ENCODE measurements around the gene FNDC11.

FNDC11 gene

DNA sequence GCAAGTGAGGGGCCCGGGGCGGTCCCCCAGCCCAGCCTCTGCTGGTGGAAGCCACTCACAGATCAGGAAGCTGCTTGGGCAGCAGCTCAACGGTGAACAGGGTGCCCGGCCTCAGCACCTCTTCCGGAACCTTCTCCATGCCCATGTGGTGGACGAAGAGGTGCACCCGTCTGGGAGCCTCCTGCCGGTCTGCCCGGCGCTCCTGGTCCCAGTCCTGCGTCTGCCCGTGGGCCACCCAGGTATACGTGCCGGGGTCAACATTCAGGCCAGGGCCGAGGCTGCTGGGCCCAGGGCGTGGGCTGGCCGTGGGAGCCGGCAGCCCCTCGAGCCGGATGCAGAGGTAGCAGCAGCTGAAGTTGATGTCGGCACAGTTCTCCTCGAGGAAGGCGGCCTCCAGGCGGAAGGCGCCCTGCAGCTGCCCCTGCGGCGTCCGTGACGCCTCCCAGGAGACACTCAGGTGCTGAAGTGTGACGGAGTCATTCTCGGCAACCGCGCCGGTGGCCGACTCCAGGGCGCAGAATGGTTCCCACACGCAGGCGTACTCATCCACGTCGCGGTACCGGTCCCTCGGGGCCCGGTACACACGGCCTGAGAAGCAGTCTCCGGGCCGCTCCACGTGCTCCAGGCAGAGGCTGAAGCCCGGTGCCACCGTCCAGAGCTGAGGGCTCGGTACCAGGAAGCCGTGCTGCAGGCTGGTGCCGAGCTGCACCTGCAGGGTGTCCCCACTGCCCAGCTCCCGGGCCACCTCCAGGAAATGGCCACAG, 8.7 kb downstream of the FNDC11 start:
- ChIA-PET CTCF (interaction anchor here (0.9 to 1.7 kb wide), 4 partner anchors 8 to 18 kb away, joined by 3 to 4 read pairs (median 4); no protein-coding TSS in a partner anchor), POLR2A (interaction anchor here (0.8 kb wide), 1 partner anchor 19 kb away, joined by 3 read pairs; no protein-coding TSS in a partner anchor)
- Histone ChIP-seq H3K27ac (ENCODE audit: insufficient read depth in 1 of 2, low read depth in 1 of 2, low read length in 2 of 2, poor library complexity in 1 of 2, severe bottlenecking in 2 of 2) (no peak overlapping the region), H3K36me3 (ENCODE audit: control insufficient read depth in 4 of 4, insufficient read depth in 4 of 4, low read length in 3 of 4) (peaks cover 0 to 13% (median 0%) of the 10 kb centered on the region in 4 experiments), H3K9me3 (ENCODE audit: control extremely low read depth in 1 of 5, control insufficient read depth in 4 of 5, insufficient read depth in 2 of 5, low read depth in 1 of 5, low read length in 4 of 5) (no peaks in the 10 kb centered on the region), H3K4me3 (ENCODE audit: control insufficient read depth in 1 of 7, extremely low read depth in 1 of 7, insufficient read depth in 4 of 7, low read depth in 2 of 7, low read length in 6 of 7) (no peak overlapping the region), H3K27me3 (replicated peaks in 2 of 5; ENCODE audit: control insufficient read depth in 4 of 5, insufficient read depth in 5 of 5, low read length in 4 of 5) (peaks cover 0 to 16% (median 0%) of the 10 kb centered on the region in 5 experiments), H3K4me1 (ENCODE audit: control extremely low read depth in 1 of 4, control insufficient read depth in 4 of 4, insufficient read depth in 4 of 4, low read length in 3 of 4) (peaks cover 0 to 11% (median 9%) of the 10 kb centered on the region in 4 experiments)
- DNase-seq, result no peak
- WGBS (ENCODE audit: insufficient coverage), result 98% methylated on average over 48 of the region's 54 CpGs

GRCh38 chr20:63563225-63563935, 9.4 kb downstream of the FNDC11 start:
- no peak for DNase-seq
- no peaks in the 10 kb centered on the region for H3K9me3 ChIP-seq (ENCODE audit: control extremely low read depth in 1 of 5, control insufficient read depth in 4 of 5, insufficient read depth in 2 of 5, low read depth in 1 of 5, low read length in 4 of 5)
- H3K27ac ChIP-seq (ENCODE audit: insufficient read depth in 1 of 2, low read depth in 1 of 2, low read length in 2 of 2, poor library complexity in 1 of 2, severe bottlenecking in 2 of 2), result no peak overlapping the region
- H3K4me1 ChIP-seq (ENCODE audit: control extremely low read depth in 1 of 4, control insufficient read depth in 4 of 4, insufficient read depth in 4 of 4, low read length in 3 of 4), result peaks cover 0 to 18% (median 16%) of the 10 kb centered on the region in 4 experiments
- H3K4me3 ChIP-seq (ENCODE audit: control insufficient read depth in 1 of 7, extremely low read depth in 1 of 7, insufficient read depth in 4 of 7, low read depth in 2 of 7, low read length in 6 of 7), result no peak overlapping the region
- peaks cover 0 to 16% (median under 1%) of the 10 kb centered on the region in 5 experiments for H3K27me3 ChIP-seq (replicated peaks in 2 of 5; ENCODE audit: control insufficient read depth in 4 of 5, insufficient read depth in 5 of 5, low read length in 4 of 5)
- ChIA-PET CTCF (interaction anchor here (0.9 to 1.0 kb wide), 2 partner anchors 9 to 17 kb away, joined by 3 to 4 read pairs; no protein-coding TSS in a partner anchor), POLR2A (interaction anchor here (0.8 kb wide), 1 partner anchor 20 kb away, joined by 3 read pairs; no protein-coding TSS in a partner anchor)
- peaks cover 0 to 13% (median 0%) of the 10 kb centered on the region in 4 experiments for H3K36me3 ChIP-seq (ENCODE audit: control insufficient read depth in 4 of 4, insufficient read depth in 4 of 4, low read length in 3 of 4)
- 97% methylated on average over 47 of the region's 55 CpGs for WGBS (ENCODE audit: insufficient coverage)

GRCh38 chr20:63564036-63564810, 10.3 kb downstream of the FNDC11 start:
- H3K27ac ChIP-seq (ENCODE audit: insufficient read depth in 1 of 2, low read depth in 1 of 2, low read length in 2 of 2, poor library complexity in 1 of 2, severe bottlenecking in 2 of 2), result no peak overlapping the region
- 96% methylated on average over 60 of the region's 62 CpGs for WGBS (ENCODE audit: insufficient coverage)
- DNase-seq, result no peak
- peaks cover 0 to 25% (median 25%) of the 10 kb centered on the region in 4 experiments for H3K4me1 ChIP-seq (ENCODE audit: control extremely low read depth in 1 of 4, control insufficient read depth in 4 of 4, insufficient read depth in 4 of 4, low read length in 3 of 4)
- ChIA-PET CTCF (interaction anchor here (0.9 to 1.7 kb wide), 3 partner anchors 9 to 26 kb away, joined by 3 to 7 read pairs (median 6); partner anchors contain the start of gene PTK6), POLR2A (interaction anchor here (1.3 kb wide), 1 partner anchor 26 kb away, joined by 5 read pairs; the partner anchor contains the start of gene PTK6)
- H3K9me3 ChIP-seq (ENCODE audit: control extremely low read depth in 1 of 5, control insufficient read depth in 4 of 5, insufficient read depth in 2 of 5, low read depth in 1 of 5, low read length in 4 of 5), result no peaks in the 10 kb centered on the region
- peaks cover 0 to 13% (median 0%) of the 10 kb centered on the region in 4 experiments for H3K36me3 ChIP-seq (ENCODE audit: control insufficient read depth in 4 of 4, insufficient read depth in 4 of 4, low read length in 3 of 4)
- peaks cover 0 to 24% (median 4%) of the 10 kb centered on the region in 5 experiments for H3K27me3 ChIP-seq (replicated peaks in 2 of 5; ENCODE audit: control insufficient read depth in 4 of 5, insufficient read depth in 5 of 5, low read length in 4 of 5)
- no peak overlapping the region for H3K4me3 ChIP-seq (ENCODE audit: control insufficient read depth in 1 of 7, extremely low read depth in 1 of 7, insufficient read depth in 4 of 7, low read depth in 2 of 7, low read length in 6 of 7)

GRCh38 chr20:63565021-63565698, 11.2 kb downstream of the FNDC11 start:
- WGBS (ENCODE audit: insufficient coverage), result 98% methylated on average over 61 of the region's 61 CpGs
- H3K4me3 ChIP-seq (ENCODE audit: control insufficient read depth in 1 of 7, extremely low read depth in 1 of 7, insufficient read depth in 4 of 7, low read depth in 2 of 7, low read length in 6 of 7), result no peak overlapping the region
- peaks cover 0 to 28% (median 25%) of the 10 kb centered on the region in 4 experiments for H3K4me1 ChIP-seq (ENCODE audit: control extremely low read depth in 1 of 4, control insufficient read depth in 4 of 4, insufficient read depth in 4 of 4, low read length in 3 of 4)
- POLR2A ChIA-PET, result interaction anchor here (1.3 kb wide), 1 partner anchor 27 kb away, joined by 5 read pairs; the partner anchor contains the start of gene PTK6
- H3K27ac ChIP-seq (ENCODE audit: insufficient read depth in 1 of 2, low read depth in 1 of 2, low read length in 2 of 2, poor library complexity in 1 of 2, severe bottlenecking in 2 of 2), result no peak overlapping the region
- no peaks in the 10 kb centered on the region for H3K9me3 ChIP-seq (ENCODE audit: control extremely low read depth in 1 of 5, control insufficient read depth in 4 of 5, insufficient read depth in 2 of 5, low read depth in 1 of 5, low read length in 4 of 5)
- peaks cover 0 to 30% (median 4%) of the 10 kb centered on the region in 5 experiments for H3K27me3 ChIP-seq (replicated peaks in 2 of 5; ENCODE audit: control insufficient read depth in 4 of 5, insufficient read depth in 5 of 5, low read length in 4 of 5)
- peaks cover 0 to 13% (median 0%) of the 10 kb centered on the region in 4 experiments for H3K36me3 ChIP-seq (ENCODE audit: control insufficient read depth in 4 of 4, insufficient read depth in 4 of 4, low read length in 3 of 4)
- DNase-seq, result no peak
- CTCF ChIA-PET, result interaction anchor here (0.9 to 1.7 kb wide), 4 partner anchors 8 to 27 kb away, joined by 3 to 7 read pairs (median 4); partner anchors contain the start of gene PTK6

- ChIA-PET CTCF (interaction anchor here (0.9 to 1.7 kb wide), 6 partner anchors 9 to 28 kb away, joined by 3 to 7 read pairs (median 4); partner anchors contain the start of gene PTK6), POLR2A (interaction anchor here (1.3 kb wide), 1 partner anchor 28 kb away, joined by 5 read pairs; the partner anchor contains the start of gene PTK6)
- no peak overlapping the region for H3K27ac ChIP-seq (ENCODE audit: insufficient read depth in 1 of 2, low read depth in 1 of 2, low read length in 2 of 2, poor library complexity in 1 of 2, severe bottlenecking in 2 of 2)
- WGBS (ENCODE audit: insufficient coverage), result 95% methylated on average over 40 of the region's 43 CpGs
- H3K27me3 ChIP-seq (replicated peaks in 2 of 5; ENCODE audit: control insufficient read depth in 4 of 5, insufficient read depth in 5 of 5, low read length in 4 of 5), result peaks cover 0 to 33% (median 4%) of the 10 kb centered on the region in 5 experiments
- H3K9me3 ChIP-seq (ENCODE audit: control extremely low read depth in 1 of 5, control insufficient read depth in 4 of 5, insufficient read depth in 2 of 5, low read depth in 1 of 5, low read length in 4 of 5), result no peaks in the 10 kb centered on the region
- H3K4me3 ChIP-seq (ENCODE audit: control insufficient read depth in 1 of 7, extremely low read depth in 1 of 7, insufficient read depth in 4 of 7, low read depth in 2 of 7, low read length in 6 of 7), result no peak overlapping the region
- H3K4me1 ChIP-seq (ENCODE audit: control extremely low read depth in 1 of 4, control insufficient read depth in 4 of 4, insufficient read depth in 4 of 4, low read length in 3 of 4), result peaks cover 0 to 28% (median 25%) of the 10 kb centered on the region in 4 experiments
- peaks cover 0 to 11% (median 0%) of the 10 kb centered on the region in 4 experiments for H3K36me3 ChIP-seq (ENCODE audit: control insufficient read depth in 4 of 4, insufficient read depth in 4 of 4, low read length in 3 of 4)
- no peak for DNase-seq
These were observed 11.9 kb downstream of the FNDC11 start for GRCh38 chr20:63565699-63566335.

All from common myeloid progenitor, CD34-positive (primary cell).